Measurements from ENCODE around the gene PRKCB.
"Not testable (repeated sequence)": the region's sequence is repeated elsewhere in the genome, so short reads cannot be mapped to it uniquely, and the experiment has no call there.

PRKCB gene

DNA sequence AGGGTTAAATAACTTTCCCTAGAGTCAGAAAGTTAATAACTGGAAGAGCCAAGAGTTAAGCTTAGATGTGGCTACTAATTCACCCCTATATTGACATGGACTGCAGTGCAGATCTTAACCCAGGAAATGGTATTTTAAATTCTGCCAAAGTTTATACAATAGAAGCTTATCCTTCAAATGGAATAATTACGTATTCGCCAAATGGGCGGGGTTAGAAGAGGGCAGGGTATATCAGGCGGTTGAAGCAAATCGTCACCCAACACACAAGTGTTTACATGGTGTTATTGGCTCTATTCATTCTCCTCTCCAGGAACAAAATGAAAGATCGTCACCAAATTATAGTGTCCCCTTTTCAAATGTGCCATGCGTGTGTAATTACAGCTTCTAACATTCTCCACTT lies 182.7 kb downstream of the PRKCB start:
- Histone ChIP-seq H3K9me3 (ENCODE audit: control insufficient read depth, low read length) (no peaks in the 10 kb centered on the region), H3K36me3 (ENCODE audit: control insufficient read depth, insufficient read depth, low read length) (no peaks in the 10 kb centered on the region), H3K4me3 (ENCODE audit: extremely low read depth, insufficient read depth, low read length, poor library complexity, severe bottlenecking) (no peak overlapping the region), H3K4me1 (ENCODE audit: control insufficient read depth, insufficient read depth, low read length, poor library complexity, severe bottlenecking) (no peaks in the 10 kb centered on the region), H3K27ac (ENCODE audit: low read depth, low read length, severe bottlenecking) (no peak overlapping the region)
- WGBS, 2 experiments (ENCODE audit: insufficient coverage in 2 of 2), result 89 to 94% methylated on average over 4 to 7 of the region's 7 CpGs

GRCh38 chr16:24022797-24023196 lies 187.0 kb downstream of the PRKCB start:
- H3K4me3 ChIP-seq (ENCODE audit: extremely low read depth, insufficient read depth, low read length, poor library complexity, severe bottlenecking), result no peak overlapping the region
- H3K36me3 ChIP-seq (ENCODE audit: control insufficient read depth, insufficient read depth, low read length), result no peaks in the 10 kb centered on the region
- H3K9me3 ChIP-seq (ENCODE audit: control insufficient read depth, low read length), result no peaks in the 10 kb centered on the region
- 92 to 100% methylated on average over 3 of the region's 3 CpGs for WGBS, 2 experiments (ENCODE audit: insufficient coverage in 2 of 2)
- H3K27ac ChIP-seq (ENCODE audit: low read depth, low read length, severe bottlenecking), result no peak overlapping the region
- no peaks in the 10 kb centered on the region for H3K4me1 ChIP-seq (ENCODE audit: control insufficient read depth, insufficient read depth, low read length, poor library complexity, severe bottlenecking)

DNA sequence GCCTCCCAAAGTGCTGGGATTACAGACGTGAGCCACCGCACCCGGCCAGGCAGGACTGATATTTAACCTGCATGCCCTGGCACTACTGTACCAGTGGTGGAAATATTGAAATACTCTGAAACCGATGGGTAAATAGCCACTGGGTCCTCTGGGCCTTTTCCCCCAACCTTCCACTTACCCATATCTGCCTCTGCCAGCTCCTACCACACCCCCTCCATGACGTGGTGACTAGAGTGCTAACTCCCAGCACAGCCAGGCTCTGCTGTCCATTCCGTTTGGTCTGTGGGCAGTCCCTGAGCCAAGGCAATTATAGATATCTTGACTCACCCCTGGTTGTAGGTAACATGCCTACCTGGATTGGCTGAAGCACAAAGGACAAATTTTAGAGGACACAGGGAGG lies 187.8 kb downstream of the PRKCB start:
- Histone ChIP-seq H3K9me3 (ENCODE audit: control insufficient read depth, low read length) (no peaks in the 10 kb centered on the region), H3K27ac (ENCODE audit: low read depth, low read length, severe bottlenecking) (no peak overlapping the region), H3K4me1 (ENCODE audit: control insufficient read depth, insufficient read depth, low read length, poor library complexity, severe bottlenecking) (no peaks in the 10 kb centered on the region), H3K36me3 (ENCODE audit: control insufficient read depth, insufficient read depth, low read length) (no peaks in the 10 kb centered on the region), H3K4me3 (ENCODE audit: extremely low read depth, insufficient read depth, low read length, poor library complexity, severe bottlenecking) (no peak overlapping the region)
- WGBS, 2 experiments (ENCODE audit: insufficient coverage in 2 of 2), result 74 to 81% methylated on average over 3 of the region's 6 CpGs

- H3K4me3 ChIP-seq (ENCODE audit: extremely low read depth, insufficient read depth, low read length, poor library complexity, severe bottlenecking), result no peak overlapping the region
Observed at GRCh38 chr16:24024971-24025370, 189.2 kb downstream of the PRKCB start.

GRCh38 chr16:24027466-24027865 lies 191.7 kb downstream of the PRKCB start:
- Histone ChIP-seq H3K9me3 (ENCODE audit: control insufficient read depth, low read length) (no peaks in the 10 kb centered on the region), H3K4me3 (ENCODE audit: extremely low read depth, insufficient read depth, low read length, poor library complexity, severe bottlenecking) (no peak overlapping the region), H3K27ac (ENCODE audit: low read depth, low read length, severe bottlenecking) (no peak overlapping the region), H3K36me3 (ENCODE audit: control insufficient read depth, insufficient read depth, low read length) (no peaks in the 10 kb centered on the region), H3K4me1 (ENCODE audit: control insufficient read depth, insufficient read depth, low read length, poor library complexity, severe bottlenecking) (no peaks in the 10 kb centered on the region)
- WGBS, 2 experiments (ENCODE audit: insufficient coverage in 2 of 2), result 81 to 83% methylated on average over 7 to 8 of the region's 8 CpGs

More at GRCh38 chr16:24024971-24025370, 189.2 kb downstream of the PRKCB start:
- Histone ChIP-seq H3K36me3 (ENCODE audit: control insufficient read depth, insufficient read depth, low read length) (no peaks in the 10 kb centered on the region), H3K4me1 (ENCODE audit: control insufficient read depth, insufficient read depth, low read length, poor library complexity, severe bottlenecking) (no peaks in the 10 kb centered on the region), H3K9me3 (ENCODE audit: control insufficient read depth, low read length) (no peaks in the 10 kb centered on the region), H3K27ac (ENCODE audit: low read depth, low read length, severe bottlenecking) (no peak overlapping the region)
- WGBS, 2 experiments (ENCODE audit: insufficient coverage in 2 of 2), result 94 to 96% methylated on average over 4 to 7 of the region's 7 CpGs

- not testable (repeated sequence) for H3K4me3 ChIP-seq (ENCODE audit: extremely low read depth, insufficient read depth, low read length, poor library complexity, severe bottlenecking); H3K27ac ChIP-seq (ENCODE audit: low read depth, low read length, severe bottlenecking); H3K4me1 ChIP-seq (ENCODE audit: control insufficient read depth, insufficient read depth, low read length, poor library complexity, severe bottlenecking); H3K9me3 ChIP-seq (ENCODE audit: control insufficient read depth, low read length); H3K36me3 ChIP-seq (ENCODE audit: control insufficient read depth, insufficient read depth, low read length)
- WGBS, 2 experiments (ENCODE audit: insufficient coverage in 2 of 2), result no CpG with 5 or more reads among the region's 1 CpG
Observed at GRCh38 chr16:24029841-24030240, 194.1 kb downstream of the PRKCB start.

DNA sequence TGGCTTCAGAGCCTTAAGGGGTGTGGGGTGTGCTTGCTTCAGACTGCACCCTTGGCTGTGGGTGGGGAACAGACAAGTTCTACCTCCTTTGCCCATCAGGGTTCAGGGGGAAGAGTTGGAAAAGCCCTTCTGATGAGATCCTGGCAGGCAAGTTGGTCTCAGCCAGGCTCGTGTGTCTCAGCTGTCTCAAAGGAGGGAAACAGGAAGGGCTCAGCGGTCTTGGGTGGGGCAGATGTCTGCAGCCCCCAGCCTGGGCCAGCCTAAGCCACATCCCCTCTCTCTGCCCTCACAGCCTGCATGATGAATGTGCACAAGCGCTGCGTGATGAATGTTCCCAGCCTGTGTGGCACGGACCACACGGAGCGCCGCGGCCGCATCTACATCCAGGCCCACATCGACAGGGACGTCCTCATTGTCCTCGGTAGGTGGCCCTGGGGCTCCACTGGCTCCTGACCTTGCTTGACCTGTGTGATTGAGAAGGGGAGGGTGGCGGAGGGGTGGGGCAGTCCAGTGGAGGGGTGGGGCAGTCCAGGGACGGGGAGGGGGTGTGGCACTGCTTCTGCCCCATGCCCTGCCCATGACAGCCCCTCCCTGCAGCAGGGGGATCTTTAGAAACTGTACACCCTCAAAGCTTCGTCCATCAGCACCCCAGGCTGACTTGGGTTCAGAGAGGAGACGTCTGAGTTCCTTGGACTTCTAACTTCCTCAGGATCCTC lies 199.5 kb downstream of the PRKCB start:
- H3K36me3 ChIP-seq (ENCODE audit: control insufficient read depth, insufficient read depth, low read length), result no peaks in the 10 kb centered on the region
- H3K27ac ChIP-seq (ENCODE audit: low read depth, low read length, severe bottlenecking), result no peak overlapping the region
- no peak overlapping the region for H3K4me3 ChIP-seq (ENCODE audit: extremely low read depth, insufficient read depth, low read length, poor library complexity, severe bottlenecking)
- peaks cover 5% of the 10 kb centered on the region for H3K9me3 ChIP-seq (ENCODE audit: control insufficient read depth, low read length)
- WGBS, 2 experiments (ENCODE audit: insufficient coverage in 2 of 2), result 78 to 84% methylated on average over 5 of the region's 17 CpGs
- no peaks in the 10 kb centered on the region for H3K4me1 ChIP-seq (ENCODE audit: control insufficient read depth, insufficient read depth, low read length, poor library complexity, severe bottlenecking)

- Histone ChIP-seq H3K4me1 (ENCODE audit: control insufficient read depth, insufficient read depth, low read length, poor library complexity, severe bottlenecking) (no peaks in the 10 kb centered on the region), H3K4me3 (ENCODE audit: extremely low read depth, insufficient read depth, low read length, poor library complexity, severe bottlenecking) (no peak overlapping the region), H3K9me3 (ENCODE audit: control insufficient read depth, low read length) (peaks cover 5% of the 10 kb centered on the region), H3K36me3 (ENCODE audit: control insufficient read depth, insufficient read depth, low read length) (no peaks in the 10 kb centered on the region), H3K27ac (ENCODE audit: low read depth, low read length, severe bottlenecking) (no peak overlapping the region)
- 67 to 100% methylated on average over 1 of the region's 1 CpG for WGBS, 2 experiments (ENCODE audit: insufficient coverage in 2 of 2)
Observed at GRCh38 chr16:24036038-24036543, 200.3 kb downstream of the PRKCB start.

DNA sequence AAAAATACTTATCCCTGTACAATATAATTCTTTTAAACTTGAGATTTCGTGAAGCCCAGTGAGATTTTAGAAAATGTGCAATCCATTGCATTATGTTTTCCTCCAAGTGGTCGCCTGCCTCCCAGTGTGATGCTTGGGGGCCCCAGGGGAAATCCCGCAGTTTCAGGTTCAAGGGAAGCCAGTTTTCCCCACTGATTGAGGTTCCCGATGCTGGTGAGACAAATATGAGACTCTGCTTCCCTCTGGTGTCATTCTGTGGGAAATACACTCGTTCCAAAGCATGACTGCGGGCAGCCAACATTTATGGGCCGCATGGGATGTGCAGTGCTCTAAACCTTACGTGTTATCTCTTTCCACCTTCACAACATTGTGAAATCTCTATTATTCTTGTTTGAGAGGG lies 200.8 kb downstream of the PRKCB start:
- 8 to 30% methylated on average over 3 to 6 of the region's 8 CpGs for WGBS, 2 experiments (ENCODE audit: insufficient coverage in 2 of 2)
- no peaks in the 10 kb centered on the region for H3K4me1 ChIP-seq (ENCODE audit: control insufficient read depth, insufficient read depth, low read length, poor library complexity, severe bottlenecking)
- H3K9me3 ChIP-seq (ENCODE audit: control insufficient read depth, low read length), result peaks cover 5% of the 10 kb centered on the region
- no peak overlapping the region for H3K27ac ChIP-seq (ENCODE audit: low read depth, low read length, severe bottlenecking)
- H3K4me3 ChIP-seq (ENCODE audit: extremely low read depth, insufficient read depth, low read length, poor library complexity, severe bottlenecking), result no peak overlapping the region
- H3K36me3 ChIP-seq (ENCODE audit: control insufficient read depth, insufficient read depth, low read length), result no peaks in the 10 kb centered on the region

DNA sequence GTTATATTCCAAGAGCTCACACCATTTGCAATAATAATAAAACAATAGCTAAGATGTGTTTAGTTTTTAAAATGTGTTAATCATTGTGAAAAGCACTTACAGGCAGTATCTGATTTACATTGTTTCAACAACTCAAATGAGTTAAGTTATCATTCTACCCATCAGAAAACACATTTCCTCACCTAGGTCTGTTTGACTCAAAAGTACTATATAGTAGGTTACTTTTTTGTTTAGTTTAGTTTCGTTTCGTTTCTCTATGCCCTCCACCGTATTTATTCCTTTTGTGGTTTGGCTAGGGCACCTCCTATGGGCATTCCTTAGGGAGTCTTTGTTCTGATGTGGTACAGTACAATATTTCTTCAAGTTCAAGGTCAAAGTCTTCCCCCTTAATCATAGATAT lies 201.6 kb downstream of the PRKCB start:
- H3K4me3 ChIP-seq (ENCODE audit: extremely low read depth, insufficient read depth, low read length, poor library complexity, severe bottlenecking), result no peak overlapping the region
- H3K27ac ChIP-seq (ENCODE audit: low read depth, low read length, severe bottlenecking), result no peak overlapping the region
- peaks cover 5% of the 10 kb centered on the region for H3K9me3 ChIP-seq (ENCODE audit: control insufficient read depth, low read length)
- WGBS, 2 experiments (ENCODE audit: insufficient coverage in 2 of 2), result 70% methylated on average over 2 of the region's 3 CpGs; no CpG with 5 or more reads in 1 of the 2 experiments
- no peaks in the 10 kb centered on the region for H3K4me1 ChIP-seq (ENCODE audit: control insufficient read depth, insufficient read depth, low read length, poor library complexity, severe bottlenecking)
- no peaks in the 10 kb centered on the region for H3K36me3 ChIP-seq (ENCODE audit: control insufficient read depth, insufficient read depth, low read length)

- 37 to 62% methylated on average over 4 to 6 of the region's 11 CpGs for WGBS, 2 experiments (ENCODE audit: insufficient coverage in 2 of 2)
- no peak overlapping the region for H3K27ac ChIP-seq (ENCODE audit: low read depth, low read length, severe bottlenecking)
- no peak overlapping the region for H3K4me3 ChIP-seq (ENCODE audit: extremely low read depth, insufficient read depth, low read length, poor library complexity, severe bottlenecking)
- H3K9me3 ChIP-seq (ENCODE audit: control insufficient read depth, low read length), result peaks cover 5% of the 10 kb centered on the region
- no peaks in the 10 kb centered on the region for H3K36me3 ChIP-seq (ENCODE audit: control insufficient read depth, insufficient read depth, low read length)
- no peaks in the 10 kb centered on the region for H3K4me1 ChIP-seq (ENCODE audit: control insufficient read depth, insufficient read depth, low read length, poor library complexity, severe bottlenecking)
Observed at GRCh38 chr16:24041834-24042631, 206.2 kb downstream of the PRKCB start.

Measured in mesodermal cell (in vitro differentiated cells).